Endothelial cell (in vitro differentiated cells): ENCODE data around the gene SLC4A11. TPM values are rescaled to one million over a fixed set of nuclear protein-coding genes. Genes with fewer than 3 reads are reported as not detected.

Experiments
- DNase-seq: peaks from one replicate; pipeline ENCODE4 v3.0.0; 2021; ENCODE audit warnings: low spot score
- H3K27ac Mint-ChIP-seq: one replicate; pipeline ENCODE4 v1.8.0; 2021; ENCODE audit warnings: mixed read lengths, inconsistent platforms; ENCODE audit not compliant: unreplicated experiment
- H3K27me3 Mint-ChIP-seq: one replicate; pipeline ENCODE4 v1.8.0; 2021; ENCODE audit warnings: mild to moderate bottlenecking, moderate library complexity, mixed read lengths, inconsistent platforms; ENCODE audit not compliant: unreplicated experiment
- H3K36me3 Mint-ChIP-seq: one replicate; pipeline ENCODE4 v1.8.0; 2021; ENCODE audit warnings: mild to moderate bottlenecking, low read depth, mixed read lengths, inconsistent platforms; ENCODE audit not compliant: unreplicated experiment
- H3K4me1 Mint-ChIP-seq: one replicate; pipeline ENCODE4 v1.8.0; 2021; ENCODE audit warnings: mild to moderate bottlenecking, mixed read lengths, inconsistent platforms; ENCODE audit not compliant: unreplicated experiment
- H3K4me3 Mint-ChIP-seq: one replicate; pipeline ENCODE4 v1.8.0; 2021; ENCODE audit warnings: mild to moderate bottlenecking, mixed read lengths, inconsistent platforms; ENCODE audit not compliant: unreplicated experiment
- H3K9me3 Mint-ChIP-seq: one replicate; pipeline ENCODE4 v1.8.0; 2021; ENCODE audit warnings: mixed read lengths, inconsistent platforms; ENCODE audit not compliant: unreplicated experiment
- CTCF ChIP-seq: fragments of 200-600 bp; sonication (generic); IDR thresholded peaks from one replicate; pipeline ENCODE4 v1.5.0; 2021; ENCODE audit warnings: antibody characterized with exemption; ENCODE audit not compliant: unreplicated experiment
- total RNA-seq: library from RNA; stranded (reverse); fragmentation: NEBNext Ultra II Directional; extraction: Animal tissue kit (Norgen Biotek cat#: 25700); gene quantifications from one replicate; pipeline ENCODE4 v1.2.1, GENCODE V29; 2021; ENCODE audit not compliant: unreplicated experiment

The SLC4A11 gene
- total RNA-seq, 1 donor from 2014 or later: 30.6 TPM

- DNase-seq: no peak
- Mint-ChIP-seq H3K4me1 (no peaks in the 10 kb centered on the region), H3K36me3 (peaks cover 54% of the 10 kb centered on the region), H3K9me3 (no peaks in the 10 kb centered on the region), H3K4me3 (no peak overlapping the region), H3K27me3 (peaks cover 1% of the 10 kb centered on the region), H3K27ac (no peak overlapping the region)
- TF ChIP-seq CTCF: no peak
Observed at GRCh38 chr20:3275064-3275935, 36.3 kb upstream of the SLC4A11 start.

GRCh38 chr20:3273371-3273770 lies 34.4 kb upstream of the SLC4A11 start:
- Mint-ChIP-seq H3K9me3 (no peaks in the 10 kb centered on the region), H3K36me3 (peaks cover 43% of the 10 kb centered on the region), H3K4me1 (no peaks in the 10 kb centered on the region), H3K27ac (no peak overlapping the region), H3K27me3 (peaks cover 1% of the 10 kb centered on the region), H3K4me3 (no peak overlapping the region)
- no peak for TF ChIP-seq CTCF
- no peak for DNase-seq

- no peak for DNase-seq
- Mint-ChIP-seq H3K4me3 (no peak overlapping the region), H3K9me3 (no peaks in the 10 kb centered on the region), H3K36me3 (peaks cover 26% of the 10 kb centered on the region), H3K27ac (no peak overlapping the region), H3K4me1 (no peaks in the 10 kb centered on the region), H3K27me3 (no peaks in the 10 kb centered on the region)
- TF ChIP-seq CTCF: no peak
Observed at GRCh38 chr20:3270051-3270450, 31.1 kb upstream of the SLC4A11 start.

GRCh38 chr20:3262566-3262965 lies 23.6 kb upstream of the SLC4A11 start:
- no peaks in the 10 kb centered on the region for H3K9me3 Mint-ChIP-seq
- DNase-seq: no peak
- H3K4me3 Mint-ChIP-seq: peak overlapping the region; percentile 34
- no peak for TF ChIP-seq CTCF
- no peaks in the 10 kb centered on the region for H3K4me1 Mint-ChIP-seq
- H3K36me3 Mint-ChIP-seq: peaks cover 45% of the 10 kb centered on the region
- H3K27ac Mint-ChIP-seq: no peak overlapping the region
- H3K27me3 Mint-ChIP-seq: peaks cover 6% of the 10 kb centered on the region

- no peak overlapping the region for H3K4me3 Mint-ChIP-seq
- no peak overlapping the region for H3K27ac Mint-ChIP-seq
- H3K4me1 Mint-ChIP-seq: no peaks in the 10 kb centered on the region
- H3K36me3 Mint-ChIP-seq: peaks cover 50% of the 10 kb centered on the region
- DNase-seq: no peak
- no peak for TF ChIP-seq CTCF
- peaks cover 9% of the 10 kb centered on the region for H3K27me3 Mint-ChIP-seq
- no peaks in the 10 kb centered on the region for H3K9me3 Mint-ChIP-seq
Observed at GRCh38 chr20:3258429-3258828, 19.4 kb upstream of the SLC4A11 start.
